GM19035 (cell line): ENCODE measurements around the gene CDK5R1.
A peak's percentile ranks its signal among the peaks of the same experiment; 100 is the strongest.
"Not testable (repeated sequence)": the region's sequence is repeated elsewhere in the genome, so short reads cannot be mapped to it uniquely, and the experiment has no call there.

ENCODE experiments used
- ATAC-seq: cut with Tn5 transposase; IDR thresholded peaks from one replicate; pipeline ENCODE4 v1.9.1; 2021; ENCODE audit not compliant: unreplicated experiment

The CDK5R1 gene

DNA sequence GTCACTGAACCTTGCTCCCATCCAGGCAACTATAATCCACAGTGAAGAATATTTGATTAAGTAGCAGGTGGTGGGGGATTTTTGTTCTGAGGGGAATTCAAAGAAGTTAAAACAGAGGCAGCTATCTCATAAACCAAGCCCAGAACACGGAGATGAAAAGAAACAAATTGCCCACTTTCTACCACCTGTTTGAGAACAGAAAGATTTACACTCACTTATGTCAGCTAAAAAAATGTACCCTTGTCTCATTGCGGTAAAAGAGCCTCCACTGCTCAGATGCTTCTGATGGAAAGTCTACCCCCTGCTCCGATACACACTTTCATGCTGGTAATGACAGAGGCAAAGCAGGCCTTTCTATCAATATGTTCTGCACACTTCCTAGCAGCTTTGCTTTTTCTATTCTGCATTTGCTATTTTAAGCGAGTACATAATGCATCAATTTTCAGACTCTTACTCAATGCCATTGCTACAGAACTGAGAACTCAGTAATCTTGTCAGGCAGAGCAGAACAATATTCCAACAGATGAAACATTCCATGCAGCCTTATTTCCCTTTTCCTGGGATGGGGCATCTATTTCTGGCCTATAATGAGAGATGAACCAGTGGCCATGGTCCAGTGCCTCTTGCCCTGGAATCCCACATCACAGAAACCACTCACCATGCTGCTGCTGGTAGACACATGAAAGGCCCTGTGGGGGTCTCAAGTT, 29.0 kb downstream of the CDK5R1 start:
- ATAC-seq, result no peak

DNA sequence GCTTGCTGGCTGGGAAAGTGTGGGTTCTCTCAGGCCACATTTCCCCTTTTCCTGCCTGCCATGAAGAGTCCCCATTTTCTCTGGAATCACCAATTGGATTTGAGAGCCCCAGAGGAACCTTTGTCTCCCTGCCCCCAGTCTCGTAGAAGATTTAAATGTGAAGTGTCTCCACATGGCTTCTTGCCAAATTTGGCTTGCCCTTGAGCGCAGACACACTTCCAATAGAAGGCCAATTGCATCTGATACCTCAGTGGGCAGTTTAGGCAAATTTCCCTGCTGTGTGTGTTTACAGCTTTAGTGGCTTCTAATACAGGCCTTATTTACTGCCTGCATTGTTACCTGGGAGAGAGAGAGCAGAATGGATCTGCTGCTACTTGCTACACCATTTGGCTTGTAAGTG, 29.7 kb downstream of the CDK5R1 start:
- ATAC-seq, result no peak

DNA sequence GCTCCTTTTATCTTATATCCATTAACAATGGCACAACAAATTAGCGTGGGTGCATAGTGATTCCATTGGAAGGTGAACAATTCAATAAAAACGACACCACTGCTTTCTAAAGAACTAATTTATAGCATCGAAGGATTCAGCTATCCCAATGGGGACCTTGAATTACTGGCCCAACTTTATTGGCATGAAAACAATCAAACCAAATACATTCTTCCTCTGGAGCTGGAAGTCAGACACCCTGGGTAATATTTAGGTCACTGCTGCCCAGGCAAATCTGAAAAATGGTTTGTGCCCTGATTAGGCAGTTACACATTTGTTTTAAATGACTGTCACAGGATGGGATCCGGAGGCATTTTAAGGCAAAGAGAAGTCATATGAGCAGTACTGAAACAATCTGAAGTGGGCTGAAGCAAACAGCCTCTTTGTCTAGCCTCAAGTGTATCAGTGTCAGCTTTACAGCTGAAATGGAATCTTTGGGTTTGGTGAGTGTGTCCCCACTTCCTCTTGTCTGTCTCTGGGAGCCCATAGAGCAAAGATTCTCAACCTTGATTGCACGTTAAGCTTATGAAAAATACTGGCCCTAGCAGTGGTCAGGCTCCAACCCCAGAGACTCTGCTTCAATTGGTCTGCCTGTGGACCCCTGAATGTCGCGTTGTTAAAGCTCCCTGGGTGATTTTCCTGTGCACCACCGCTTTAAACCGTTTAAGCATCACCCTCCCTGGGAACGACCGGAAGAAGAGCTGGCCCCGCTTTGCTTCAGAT, 30.3 kb downstream of the CDK5R1 start:
- ATAC-seq, result no peak

DNA sequence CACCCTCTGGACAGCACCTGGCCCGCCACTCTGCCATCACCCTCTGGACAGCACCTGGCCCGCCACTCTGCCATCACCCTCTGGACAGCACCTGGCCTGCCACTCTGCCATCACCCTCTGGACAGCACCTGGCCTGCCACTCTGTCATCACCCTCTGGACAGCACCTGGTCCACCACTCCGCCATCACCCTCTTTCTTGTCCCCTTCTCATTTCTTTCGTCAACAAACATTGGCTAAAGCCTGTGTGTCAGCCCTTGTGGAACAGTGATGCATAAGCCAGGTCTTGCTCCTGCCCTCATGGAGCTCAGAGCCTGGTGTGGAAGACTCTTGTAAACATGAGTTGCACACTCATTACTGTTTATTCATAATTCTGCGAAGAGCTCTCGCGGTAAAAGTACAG, 31.2 kb downstream of the CDK5R1 start:
- no peak for ATAC-seq

DNA sequence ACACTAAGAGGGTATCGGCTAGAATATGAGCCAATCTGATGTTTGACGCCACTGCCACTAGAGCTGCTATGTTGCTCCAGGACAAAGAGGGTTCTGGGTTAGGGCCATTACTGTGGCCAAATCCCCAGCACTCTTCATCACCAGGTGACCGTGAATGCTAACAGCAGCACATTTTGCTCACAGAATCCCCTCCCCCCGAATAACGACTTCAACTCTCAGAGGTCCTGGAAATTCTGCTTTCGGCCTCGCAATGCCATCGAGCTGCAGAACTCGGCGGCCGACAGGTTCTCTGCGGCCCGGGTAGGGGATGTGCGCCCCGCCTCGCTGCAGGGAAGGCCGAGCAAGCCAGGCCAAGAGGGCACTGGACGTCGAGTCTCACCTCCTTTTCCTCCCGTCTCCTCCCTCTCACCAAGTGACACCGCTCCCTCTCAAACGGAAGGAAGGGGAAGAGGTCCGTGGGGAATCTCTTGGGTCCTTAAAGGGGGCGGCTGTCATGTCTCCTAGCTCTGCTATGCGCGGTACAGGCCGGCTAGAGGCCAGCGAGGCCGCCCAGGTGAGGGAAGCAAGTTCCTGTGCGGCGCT, 31.9 kb downstream of the CDK5R1 start:
- no peak for ATAC-seq

DNA sequence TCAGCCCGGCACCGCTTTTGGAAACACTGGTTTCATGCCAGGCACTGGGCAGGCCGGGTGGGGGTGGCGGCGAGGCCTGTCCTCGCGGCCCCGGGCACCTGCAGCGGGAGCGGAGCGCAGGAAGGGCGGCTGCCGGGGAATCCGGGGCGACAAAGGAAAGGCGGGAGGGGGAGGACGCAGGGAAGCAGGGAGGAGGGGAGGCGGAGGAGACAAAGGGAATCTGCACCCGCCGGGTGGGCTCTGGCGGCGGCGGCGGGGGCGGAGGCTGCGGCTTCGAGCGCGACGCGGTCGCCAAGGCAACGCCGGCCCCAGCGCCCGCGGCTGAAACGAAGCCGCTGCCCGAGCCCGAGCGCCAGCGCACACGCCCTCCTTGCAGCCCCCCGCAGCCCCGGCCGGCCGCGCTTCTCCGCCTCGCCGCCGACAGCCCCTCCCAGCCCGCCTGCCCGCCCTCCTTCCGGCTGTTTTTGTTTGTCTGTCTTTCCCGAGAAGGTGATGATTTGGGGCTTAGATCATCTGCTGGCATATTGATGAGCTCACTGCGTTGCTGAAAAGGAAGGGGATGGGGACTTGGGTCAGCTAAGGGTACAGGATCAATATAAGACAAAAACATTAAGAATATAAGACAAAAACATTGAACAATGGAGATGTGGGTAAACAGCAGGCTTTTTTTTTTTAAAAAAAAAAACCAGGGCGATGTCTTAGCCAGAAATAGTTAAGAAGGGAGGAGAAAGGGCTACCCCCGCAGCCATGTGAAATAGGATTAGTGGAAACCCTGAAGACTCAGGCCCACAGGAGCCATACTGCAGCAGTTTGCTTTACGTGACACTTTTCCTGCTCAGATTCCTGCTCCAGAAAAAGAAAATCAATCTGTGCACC, 32.7 kb downstream of the CDK5R1 start:
- ATAC-seq, result no peak

DNA sequence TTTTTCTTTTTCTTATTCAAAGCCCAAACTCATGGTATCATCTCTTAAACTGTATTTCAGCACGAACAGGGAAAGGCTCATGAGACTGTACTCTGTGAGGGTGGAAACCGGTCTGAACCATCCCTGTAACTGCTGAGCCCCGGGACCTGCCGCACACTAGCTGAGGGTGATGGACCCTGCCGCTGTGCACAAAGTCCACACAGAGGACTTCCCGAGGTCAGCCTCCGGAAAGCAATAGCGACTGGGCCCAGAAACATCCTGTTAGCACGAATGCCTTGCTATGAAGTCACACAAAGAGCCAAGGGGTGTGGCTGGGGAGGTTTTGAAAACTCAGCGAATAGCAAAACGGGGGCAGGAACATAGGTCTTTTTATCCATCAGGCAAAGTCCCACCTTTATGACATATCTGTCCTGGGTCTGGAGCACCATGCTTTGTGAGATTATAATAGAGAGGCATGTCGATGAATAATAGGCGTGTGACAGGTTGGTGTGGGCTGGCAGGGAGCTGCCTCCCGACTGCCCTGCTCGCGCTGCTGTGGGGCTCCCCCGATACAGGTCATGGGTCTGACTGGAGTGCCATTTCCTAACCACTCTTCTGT, 33.4 kb downstream of the CDK5R1 start:
- no peak for ATAC-seq

DNA sequence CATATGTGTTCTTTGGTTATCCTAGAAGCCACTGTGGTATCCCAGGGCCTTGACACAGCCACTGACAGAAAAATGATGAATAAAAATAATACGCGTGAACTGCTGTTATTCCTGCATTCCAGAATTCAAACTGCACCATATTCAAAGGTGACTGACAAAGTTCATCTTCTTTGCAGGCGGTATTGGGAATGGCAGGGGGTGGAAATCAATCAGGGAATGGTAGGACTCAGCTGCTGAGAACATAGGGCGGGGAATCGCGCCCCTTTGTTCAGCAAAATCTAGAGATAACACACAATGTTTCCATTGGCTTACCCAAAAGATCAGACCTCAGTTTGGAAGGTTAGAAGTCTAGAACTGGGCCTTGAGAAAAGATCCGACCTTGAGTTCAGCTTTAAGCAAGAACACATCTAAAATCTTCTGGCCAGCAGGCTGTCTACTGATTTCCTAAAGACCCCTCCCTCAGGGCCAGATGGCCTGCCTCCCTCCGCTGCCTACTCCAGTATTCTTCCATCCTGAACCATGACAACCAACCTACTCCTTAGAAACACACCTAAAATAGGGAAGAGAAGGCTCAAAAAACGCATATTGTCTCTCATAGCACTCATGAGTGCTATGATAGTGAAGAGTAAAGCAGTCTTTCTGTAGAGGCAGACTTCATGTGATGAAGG, 34.1 kb downstream of the CDK5R1 start:
- no peak for ATAC-seq

DNA sequence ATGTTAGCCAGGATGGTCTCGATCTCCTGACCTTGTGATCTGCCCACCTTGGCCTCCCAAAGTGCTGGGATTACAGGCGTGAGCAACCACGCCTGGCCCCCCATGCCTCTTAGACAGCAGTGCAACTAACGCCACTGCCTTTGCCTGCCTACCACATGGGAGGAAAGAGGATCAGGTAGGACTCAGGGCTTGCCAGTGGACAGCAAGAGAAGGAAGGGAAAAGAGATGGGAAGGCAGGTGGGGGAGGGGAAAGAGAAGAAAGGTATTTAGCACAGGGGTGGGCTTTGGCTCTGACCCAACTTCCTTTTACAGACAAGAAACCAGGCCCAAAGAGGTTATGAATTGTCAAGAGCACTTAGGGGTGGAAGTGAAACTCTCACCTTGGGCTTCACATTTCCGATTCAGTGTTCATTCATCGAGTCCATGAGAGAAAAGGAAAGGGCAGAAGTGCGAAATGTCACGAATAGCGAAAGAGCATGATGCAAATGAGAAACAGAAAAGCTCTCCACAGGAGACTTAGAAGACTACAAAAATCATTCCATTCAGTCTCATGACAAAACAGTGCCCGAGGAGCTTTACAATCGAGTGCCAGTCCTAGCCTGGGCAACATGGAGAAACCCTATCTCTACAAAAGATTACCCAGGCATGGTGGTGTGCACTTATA, 36.4 kb downstream of the CDK5R1 start:
- peak; percentile 61 for ATAC-seq

DNA sequence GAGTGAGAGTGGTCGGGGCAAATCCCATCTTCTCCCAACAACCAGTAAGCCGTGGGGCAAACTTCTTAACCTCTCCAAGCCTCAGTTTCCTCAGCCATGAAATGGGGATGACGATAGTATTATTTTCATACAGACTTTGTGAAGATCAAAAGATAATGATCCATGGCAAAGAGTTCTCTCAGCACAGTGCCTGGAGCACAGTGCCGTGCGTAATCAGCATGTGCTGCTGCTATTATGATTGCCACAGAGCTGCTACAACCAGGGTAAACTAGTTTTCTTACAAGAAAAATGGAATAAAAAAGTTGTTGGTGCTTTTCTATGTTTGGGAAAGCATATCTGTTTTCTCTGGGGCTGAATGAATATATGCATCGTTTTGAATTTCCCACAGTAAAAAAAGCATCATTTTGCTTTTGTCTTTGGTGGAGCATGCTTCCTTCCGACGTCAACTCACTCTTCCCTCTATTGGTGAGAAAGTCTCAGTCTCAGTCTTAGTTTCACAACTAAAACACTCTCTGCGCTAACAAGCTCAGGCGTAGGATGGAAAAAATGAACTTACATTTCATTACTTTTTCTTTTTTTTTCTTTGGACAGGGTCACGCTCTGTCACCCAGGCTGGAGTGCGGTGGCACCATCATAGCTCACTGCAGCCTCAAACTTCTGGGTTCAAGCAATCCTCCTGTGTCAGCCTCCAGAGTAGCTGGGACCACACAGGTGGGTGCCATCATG, 37.2 kb downstream of the CDK5R1 start:
- ATAC-seq, result peak; percentile 46

DNA sequence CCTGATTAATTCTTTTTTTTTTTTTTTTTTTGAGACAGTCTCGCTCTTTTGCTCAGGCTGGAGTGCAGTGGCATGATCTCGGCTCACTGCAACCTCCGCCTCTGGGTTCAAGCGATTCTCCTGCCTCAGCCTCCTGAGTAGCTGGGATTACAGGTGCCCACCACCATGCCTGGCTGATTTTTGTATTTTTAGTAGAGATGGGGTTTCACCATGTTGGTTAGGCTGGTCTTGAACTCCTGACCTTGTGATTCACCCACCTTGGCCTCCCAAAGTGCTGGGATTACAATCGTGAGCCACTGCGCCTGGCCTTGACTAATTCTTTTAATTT, 37.7 kb downstream of the CDK5R1 start:
- ATAC-seq, result not testable (repeated sequence)

DNA sequence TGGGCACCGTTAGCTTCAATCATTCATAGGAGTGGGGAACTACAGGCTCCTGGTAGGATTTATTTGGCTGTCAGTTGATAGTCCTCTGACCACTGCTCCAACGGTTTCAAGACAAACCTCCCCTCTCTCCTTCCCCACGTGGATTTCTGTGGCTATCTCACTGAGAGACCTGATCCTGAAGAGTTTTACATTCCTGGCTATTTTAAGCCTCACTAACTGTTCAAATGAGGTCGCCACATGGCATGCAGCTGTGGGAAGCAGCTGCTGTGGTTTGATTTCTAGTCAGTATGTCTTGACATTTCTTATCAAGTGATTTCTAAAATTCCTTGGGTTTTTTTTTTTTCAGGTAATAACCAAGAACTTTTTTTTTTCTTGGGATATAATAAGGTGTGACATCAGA, 38.3 kb downstream of the CDK5R1 start:
- no peak for ATAC-seq

DNA sequence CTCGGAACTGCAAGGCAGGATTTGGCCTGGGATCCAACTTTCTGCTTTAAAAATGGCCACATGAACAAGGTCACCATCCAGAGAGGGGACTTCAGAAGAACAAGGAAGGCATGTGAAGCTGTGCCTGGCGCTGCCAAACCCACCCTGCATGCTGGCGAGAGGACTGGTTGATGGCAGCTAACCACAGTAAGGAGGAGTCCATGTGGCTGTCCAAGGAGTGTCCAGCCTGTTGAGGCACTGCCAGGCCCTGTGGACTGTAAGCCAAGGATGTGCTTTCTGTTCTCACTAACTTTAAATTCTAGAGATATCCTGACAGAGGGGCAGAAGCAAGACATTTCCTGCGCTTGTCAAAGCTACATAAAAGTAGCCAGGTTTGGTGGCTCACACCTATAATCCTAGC, 40.4 kb downstream of the CDK5R1 start:
- ATAC-seq, result no peak

DNA sequence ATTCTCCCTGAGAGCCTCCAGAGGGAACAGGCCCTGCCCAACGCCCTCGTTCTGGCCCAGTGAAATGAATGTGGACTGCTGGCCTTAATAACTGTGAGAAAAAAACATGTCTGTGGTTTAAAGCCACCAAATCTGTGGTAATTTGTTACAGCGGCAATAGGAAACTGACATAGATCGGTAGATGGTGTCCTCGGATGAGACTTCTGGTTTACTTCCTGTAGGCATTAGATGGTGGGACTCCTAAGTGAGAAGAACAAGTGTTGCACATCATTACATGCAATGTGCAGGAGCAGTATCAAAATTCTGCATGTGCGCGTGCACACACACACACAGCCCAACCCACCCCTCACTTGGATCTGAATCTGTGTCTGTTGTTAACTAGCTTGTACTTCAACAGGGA, 42.0 kb downstream of the CDK5R1 start:
- ATAC-seq, result no peak

DNA sequence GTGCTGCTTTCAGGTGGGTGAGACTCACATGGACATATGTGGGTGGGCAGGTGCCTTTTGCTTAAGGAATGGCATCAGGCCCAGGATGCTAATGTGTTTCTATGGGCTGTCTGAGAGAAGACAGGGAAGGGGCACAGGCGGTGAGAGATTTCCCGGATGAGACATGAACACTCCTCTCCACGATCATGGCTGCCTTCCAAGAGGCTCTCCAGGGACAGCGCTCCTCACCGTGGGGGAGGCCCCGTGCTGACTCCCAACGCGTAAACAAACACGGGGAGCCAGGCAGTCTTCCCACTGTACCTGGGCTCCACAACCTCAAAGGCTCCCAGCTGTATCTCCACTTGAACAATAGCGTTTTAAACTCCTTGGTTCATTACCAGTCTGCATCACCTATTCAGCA, 42.8 kb downstream of the CDK5R1 start:
- ATAC-seq, result no peak

DNA sequence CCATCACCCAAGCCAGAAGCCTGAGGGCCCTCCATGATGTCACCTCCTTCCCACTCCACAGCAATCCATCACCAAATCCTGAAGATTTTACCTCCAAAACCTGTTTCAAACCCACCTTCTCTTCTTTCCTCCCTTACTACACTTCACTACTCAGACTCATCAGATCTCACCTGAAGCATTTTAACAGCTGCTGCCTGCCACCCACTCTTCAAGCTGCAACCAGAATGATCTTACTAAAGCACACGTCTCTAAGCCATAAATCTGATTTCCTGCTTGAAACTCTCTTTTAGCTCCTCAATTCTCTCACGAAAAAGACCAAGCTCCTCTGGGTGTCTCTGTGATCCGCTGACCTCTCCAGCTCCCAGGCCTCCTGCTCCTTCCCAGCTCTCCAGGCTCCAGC, 46.5 kb downstream of the CDK5R1 start:
- no peak for ATAC-seq

DNA sequence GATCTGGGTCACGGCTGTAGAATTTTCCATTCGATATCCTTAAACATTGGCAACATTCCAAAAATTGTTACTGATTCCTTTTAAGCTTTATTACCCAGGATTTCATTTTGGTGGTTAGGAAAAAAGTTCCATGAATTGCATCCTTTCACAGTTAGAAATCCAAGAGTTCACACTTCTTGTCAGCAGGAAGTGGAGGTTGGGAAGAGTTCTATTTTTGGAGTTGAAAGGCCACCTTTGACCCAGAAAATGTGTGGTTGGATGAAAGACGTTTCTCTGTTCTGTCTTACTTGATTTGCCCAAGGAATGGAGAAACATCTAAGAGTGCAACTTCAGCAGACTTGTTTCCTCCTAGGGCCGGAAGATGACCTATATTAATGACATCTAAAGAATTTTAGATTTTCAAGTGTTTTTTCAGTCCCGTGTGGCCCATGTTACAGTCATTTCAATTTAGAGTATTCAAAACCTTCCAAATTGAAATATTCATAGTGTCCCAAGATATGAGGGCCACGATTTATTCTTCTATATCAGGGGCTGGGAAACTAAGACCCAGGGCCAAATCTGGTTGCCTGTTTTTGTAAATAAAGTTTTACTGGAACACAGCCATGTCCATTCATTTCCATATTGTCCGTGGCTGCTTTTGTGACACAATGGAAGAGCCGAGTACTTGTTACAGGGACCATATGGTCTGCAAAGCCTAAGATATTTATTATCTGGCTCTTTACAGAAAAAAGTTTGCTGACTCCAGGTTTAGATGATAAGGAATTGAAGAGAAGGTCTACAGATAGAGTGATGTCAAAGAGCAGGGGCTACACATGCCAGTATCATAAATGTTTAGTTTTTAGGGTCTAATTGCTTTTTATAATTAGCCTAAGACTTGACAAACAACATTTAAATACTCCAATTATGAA, 50.2 kb downstream of the CDK5R1 start:
- no peak for ATAC-seq
